GM12878 (cell line): ENCODE data around the gene REG1B. TPM values are rescaled to one million over a fixed set of nuclear protein-coding genes. Genes with fewer than 3 reads are reported as not detected.

Experiments
- ATAC-seq: fragments of 200-7000 bp; cut with Tn5 transposase; 3 replicates; pipeline ENCODE4 v1.9.1; 2020; ENCODE audit warnings: mild to moderate bottlenecking, moderate library complexity
- BruUV-seq: library from RNA; stranded (reverse); fragments of 400-500 nt; replicated peaks from 2 replicates; lab custom pipeline; 2021; lab: Mats Ljungman, UMichigan
- CTCF ChIA-PET: fragments of 300-600 bp; sonication (Branson Sonifier 250); formaldehyde crosslinking; extraction: SDS; loops from one replicate; lab custom pipeline; 2021; ENCODE audit warnings: inconsistent platforms; lab: Yijun Ruan, JAX
- POLR2A ChIA-PET: fragments of 350-600 bp; formaldehyde crosslinking; extraction: SDS; loops from one replicate; lab custom pipeline; 2021; ENCODE audit warnings: inconsistent platforms; lab: Charles Lee
- RAD21 ChIA-PET: fragments of 300-600 bp; sonication (Branson Sonifier 250); formaldehyde crosslinking; loops from one replicate; lab custom pipeline; 2023; ENCODE audit warnings: antibody characterized with exemption; ENCODE audit not compliant: unreplicated experiment; lab: Charles Lee
- SMC1A ChIA-PET: fragments of 300-600 bp; sonication (Branson Sonifier 250); formaldehyde crosslinking; loops from one replicate; lab custom pipeline; 2023; ENCODE audit not compliant: unreplicated experiment, uncharacterized antibody; lab: Charles Lee
- DNase-seq: peaks from one replicate; pipeline ENCODE4 v3.0.0-alpha.2; 2011; ENCODE audit warnings: low read depth, low spot score
- FAIRE-seq: peaks from 3 replicates; lab custom pipeline; 2011; peaks lifted over from hg19 to GRCh38; lab: Jason Lieb, UNC
- H2AFZ ChIP-seq: 2 replicates; pipeline ENCODE4 v1.6.0; 2011; ENCODE audit warnings: low read depth, low read length, control low read depth; ENCODE audit not compliant: control insufficient read depth
- H3K27ac ChIP-seq: 2 replicates; pipeline ENCODE4 v1.5.1; 2011; ENCODE audit warnings: control low read depth; ENCODE audit not compliant: control insufficient read depth, insufficient read depth
- H3K27me3 ChIP-seq, 2 experiments: replicated peaks in 1 of 2; 2 replicates each; pipeline versions ENCODE4 v1.6.0 to v1.6.1; 2011; ENCODE audit warnings: low read length in 1 of 2; ENCODE audit not compliant: control insufficient read depth in 2 of 2, insufficient read depth in 2 of 2
- H3K36me3 ChIP-seq, 2 experiments: 2 replicates each; pipeline ENCODE4 v1.5.1; 2011; ENCODE audit warnings: low read length in 1 of 2; ENCODE audit not compliant: control insufficient read depth in 2 of 2, insufficient read depth in 2 of 2
- H3K4me1 ChIP-seq: 2 replicates; pipeline ENCODE4 v1.6.1; 2011; ENCODE audit warnings: mild to moderate bottlenecking, low read length, moderate library complexity, mixed read lengths; ENCODE audit not compliant: control insufficient read depth, insufficient read depth
- H3K4me2 ChIP-seq: 2 replicates; pipeline ENCODE4 v1.6.0; 2011; ENCODE audit warnings: control low read depth; ENCODE audit not compliant: control insufficient read depth, insufficient read depth
- H3K4me3 ChIP-seq: fragments of 200-600 bp; sonication (generic); 2 replicates; pipeline ENCODE4 v1.5.1; 2016
- H3K79me2 ChIP-seq: 2 replicates; pipeline ENCODE4 v1.6.0; 2011; ENCODE audit warnings: low read length; ENCODE audit not compliant: control insufficient read depth, insufficient read depth
- H3K9ac ChIP-seq: 2 replicates; pipeline ENCODE4 v1.8.0; 2011; ENCODE audit warnings: low read length, control low read depth, mixed read lengths; ENCODE audit not compliant: control insufficient read depth, insufficient read depth
- H3K9me3 ChIP-seq: replicated peaks from 3 replicates; pipeline ENCODE4 v1.5.1; 2011; ENCODE audit warnings: mild to moderate bottlenecking, low read length; ENCODE audit not compliant: control insufficient read depth, insufficient read depth
- H4K20me1 ChIP-seq: 2 replicates; pipeline ENCODE4 v1.6.0; 2011; ENCODE audit not compliant: control insufficient read depth, insufficient read depth
- ATF7 ChIP-seq: fragments of 450-650 bp; IDR thresholded peaks from 2 replicates; pipeline ENCODE4 v1.6.1; 2016; ENCODE audit warnings: low read depth, mild to moderate bottlenecking
- BHLHE40 ChIP-seq, 2 experiments: fragments of 450-650 bp in 1 of 2; IDR thresholded peaks; 2 replicates each; pipeline ENCODE4 v1.6.1; 2011 to 2017; ENCODE audit warnings: low read depth in 2 of 2, borderline replicate concordance in 1 of 2, improper control_type of control experiment in 1 of 2, low read length in 1 of 2, mild to moderate bottlenecking in 1 of 2
- CHD2 ChIP-seq: IDR thresholded peaks from 2 replicates; pipeline ENCODE4 v1.6.1; 2011; ENCODE audit warnings: low read depth, low read length, improper control_type of control experiment, borderline replicate concordance
- E4F1 ChIP-seq: fragments of 450-650 bp; IDR thresholded peaks from 2 replicates; pipeline ENCODE4 v1.6.1; 2018; ENCODE audit warnings: borderline replicate concordance, mild to moderate bottlenecking; ENCODE audit not compliant: partially characterized antibody
- ESRRA ChIP-seq: IDR thresholded peaks from 2 replicates; pipeline ENCODE4 v1.6.1; 2012; ENCODE audit warnings: mild to moderate bottlenecking, low read length, improper control_type of control experiment
- JUNB ChIP-seq: IDR thresholded peaks from 2 replicates; pipeline ENCODE4 v1.6.1; 2016; ENCODE audit warnings: antibody characterized with exemption, mild to moderate bottlenecking
- NFYA ChIP-seq: IDR thresholded peaks from 2 replicates; pipeline ENCODE4 v1.6.1; 2011; ENCODE audit warnings: low read depth, mild to moderate bottlenecking, low read length, improper control_type of control experiment, borderline replicate concordance
- NFYB ChIP-seq: IDR thresholded peaks from 2 replicates; pipeline ENCODE4 v1.6.1; 2011; ENCODE audit warnings: low read depth, mild to moderate bottlenecking, low read length, improper control_type of control experiment, moderate library complexity; ENCODE audit not compliant: insufficient read depth
- NR2F1 ChIP-seq: fragments of 450-650 bp; conservative IDR thresholded peaks from 2 replicates; pipeline ENCODE4 v1.6.1; 2017; ENCODE audit warnings: mild to moderate bottlenecking
- RAD21 ChIP-seq: IDR thresholded peaks from 2 replicates; pipeline ENCODE4 v1.6.1; 2011; ENCODE audit warnings: mild to moderate bottlenecking, low read depth, low read length, moderate library complexity; ENCODE audit not compliant: insufficient read depth
- STAT1 ChIP-seq: fragments of 450-650 bp; conservative IDR thresholded peaks from 2 replicates; pipeline ENCODE4 v1.6.1; 2014; ENCODE audit warnings: antibody characterized with exemption, mild to moderate bottlenecking
- TBL1XR1 ChIP-seq: IDR thresholded peaks from 2 replicates; pipeline ENCODE4 v1.6.1; 2012; ENCODE audit warnings: low read depth, low read length, improper control_type of control experiment
- ZNF592 ChIP-seq: fragments of 450-650 bp; IDR thresholded peaks from 2 replicates; pipeline ENCODE4 v1.6.1; 2017; ENCODE audit warnings: mild to moderate bottlenecking, moderate library complexity
- ZNF622 ChIP-seq: fragments of 450-650 bp; IDR thresholded peaks from 2 replicates; pipeline ENCODE4 v1.6.1; 2017; ENCODE audit warnings: mild to moderate bottlenecking, inconsistent platforms
- WGBS: methylation state at CpG from one replicate; pipeline ENCODE4 v1.1.6; 2016; ENCODE audit warnings: low lambda C conversion rate; ENCODE audit not compliant: insufficient replicate concordance, insufficient coverage; ENCODE audit errors: missing lambda C conversion rate; 5-methylcytosine and 5-hydroxymethylcytosine counted together
- in situ Hi-C: fragments of 300-500 bp; cut with MboI; formaldehyde crosslinking; loops from 9 replicates; pipeline ENCODE4 v1.14.3; 2018; ENCODE audit warnings: mixed read lengths
- intact Hi-C: fragments of 100-400 bp; cut with micrococcal nuclease; formaldehyde crosslinking; loops from one replicate; pipeline ENCODE4 v1.14.2; 2022; ENCODE audit not compliant: unreplicated experiment
- polyA plus RNA-seq, 11 experiments: library from polyadenylated mRNA; depleted of rRNA in 4 of 11; unstranded in 6 of 11; stranded (reverse) in 5 of 11; fragments of >200 nt; fragmentation: Nextera tagmentation in 4 of 11; fragmentation: Illumina TruSeq in 1 of 11; extraction: Ambion mirVana in 4 of 11; extraction: Trizol in 1 of 11; gene quantifications; 1 replicate in 1 of 11; 2 replicates in 10 of 11; pipeline versions ENCODE4 v1.2.1 to v1.2.3, GENCODE V29; 2011 to 2016; ENCODE audit warnings: inconsistent platforms in 2 of 11, missing spikeins in 2 of 11, low read depth in 1 of 11
- total RNA-seq, 4 experiments: library from RNA; depleted of rRNA in 3 of 4; stranded (reverse); fragments of >200 nt in 3 of 4; fragmentation: Illumina TruSeq in 1 of 4; extraction: Trizol in 1 of 4; gene quantifications; 2 replicates each; pipeline versions ENCODE4 v1.2.1 to v1.2.3, GENCODE V29; 2013 to 2021

Gene REG1B
- total and polyA plus RNA-seq, 10 of the 15 experiments (the other 5 are each of a cell fraction or from before 2014, with no cell fraction given), result 2.7 TPM; not detected in 9

GRCh38 chr2:79128406-79128805 lies 40.6 kb upstream of the REG1B start:
- WGBS, result 29% methylated on average over 3 of the region's 3 CpGs
- in situ Hi-C loops (no loop called here), intact Hi-C loops (no loop called here)
- no peak overlapping the region for H2AFZ ChIP-seq
- no peak overlapping the region for H3K9ac ChIP-seq
- no peaks in the 10 kb centered on the region for H3K9me3 ChIP-seq
- H3K4me2 ChIP-seq, result no peak overlapping the region
- no peak overlapping the region for H3K4me3 ChIP-seq
- no peaks in the 10 kb centered on the region for H4K20me1 ChIP-seq
- RAD21 ChIA-PET, result no interaction called here
- no peak for FAIRE-seq
- DNase-seq, result no peak
- TF ChIP-seq STAT1 (no peak), RAD21 (no peak), ESRRA (no peak), TBL1XR1 (no peak), NFYB (no peak), E4F1 (no peak), NR2F1 (no peak)
- no peaks in the 10 kb centered on the region for H3K79me2 ChIP-seq
- H3K27me3 ChIP-seq, result no peaks in the 10 kb centered on the region
- POLR2A ChIA-PET, result no interaction called here
- SMC1A ChIA-PET, result no interaction called here
- CTCF ChIA-PET, result no interaction called here
- no peaks in the 10 kb centered on the region for H3K4me1 ChIP-seq
- no peak overlapping the region for H3K27ac ChIP-seq
- no peak for ATAC-seq
- H3K36me3 ChIP-seq, result no peaks in the 10 kb centered on the region
- no TSS peak for BruUV-seq

GRCh38 chr2:79125721-79125985 lies 37.9 kb upstream of the REG1B start:
- Histone ChIP-seq H3K36me3 (no peaks in the 10 kb centered on the region), H4K20me1 (no peaks in the 10 kb centered on the region), H3K4me2 (no peak overlapping the region), H3K4me3 (no peak overlapping the region), H3K79me2 (no peaks in the 10 kb centered on the region), H3K9me3 (no peaks in the 10 kb centered on the region), H3K27ac (no peak overlapping the region), H3K4me1 (no peaks in the 10 kb centered on the region), H2AFZ (no peak overlapping the region)
- ATAC-seq (no peak), DNase-seq (no peak)
- ChIA-PET POLR2A (no interaction called here), CTCF (no interaction called here), RAD21 (no interaction called here), SMC1A (no interaction called here)
- BruUV-seq, result no TSS peak
- in situ Hi-C loops (no loop called here), intact Hi-C loops (no loop called here)
- WGBS, result 39% methylated on average over 3 of the region's 3 CpGs
- TF ChIP-seq NR2F1, result no peak
- no peak for TF ChIP-seq BHLHE40 (IDR thresholded peaks at IDR 0.05; ENCODE audit: borderline replicate concordance in 1 of 2, low read depth in 2 of 2, low read length in 1 of 2)
- no peak for TF ChIP-seq ZNF622
- TF ChIP-seq JUNB, result no peak
- TF ChIP-seq TBL1XR1, result no peak
- TF ChIP-seq ATF7, result no peak
- TF ChIP-seq NFYA, result no peak
- no peak for TF ChIP-seq ZNF592
- TF ChIP-seq CHD2, result no peak
- TF ChIP-seq, all 136 proteins: peak for 0
- Histone ChIP-seq H3K9ac (no peak overlapping the region), H3K27me3 (no peaks in the 10 kb centered on the region)
- FAIRE-seq, result no peak
